Keratinocyte (primary cell): Measurements from ENCODE around the gene FIBP.

Source experiments
- EZH2 ChIP-seq: IDR thresholded peaks from one replicate; pipeline ENCODE4 v1.6.1; 2012; ENCODE audit warnings: inconsistent platforms, mild to moderate bottlenecking, low read length, moderate library complexity
- TF ChIP-seq, protein P1 (sequence below), 3 experiments: IDR thresholded peaks in 1 of 3; conservative IDR thresholded peaks in 1 of 3; optimal IDR thresholded peaks in 1 of 3; 2 replicates in 2 of 3; 3 replicates in 1 of 3; pipeline versions ENCODE3 to v1.5.1; 2011; ENCODE audit warnings: low read length in 3 of 3, mild to moderate bottlenecking in 3 of 3, moderate library complexity in 2 of 3, control low read depth in 1 of 3, inconsistent platforms in 1 of 3; ENCODE audit not compliant: insufficient read depth in 2 of 3; ENCODE audit errors: extremely low read depth in 1 of 3

DNA sequence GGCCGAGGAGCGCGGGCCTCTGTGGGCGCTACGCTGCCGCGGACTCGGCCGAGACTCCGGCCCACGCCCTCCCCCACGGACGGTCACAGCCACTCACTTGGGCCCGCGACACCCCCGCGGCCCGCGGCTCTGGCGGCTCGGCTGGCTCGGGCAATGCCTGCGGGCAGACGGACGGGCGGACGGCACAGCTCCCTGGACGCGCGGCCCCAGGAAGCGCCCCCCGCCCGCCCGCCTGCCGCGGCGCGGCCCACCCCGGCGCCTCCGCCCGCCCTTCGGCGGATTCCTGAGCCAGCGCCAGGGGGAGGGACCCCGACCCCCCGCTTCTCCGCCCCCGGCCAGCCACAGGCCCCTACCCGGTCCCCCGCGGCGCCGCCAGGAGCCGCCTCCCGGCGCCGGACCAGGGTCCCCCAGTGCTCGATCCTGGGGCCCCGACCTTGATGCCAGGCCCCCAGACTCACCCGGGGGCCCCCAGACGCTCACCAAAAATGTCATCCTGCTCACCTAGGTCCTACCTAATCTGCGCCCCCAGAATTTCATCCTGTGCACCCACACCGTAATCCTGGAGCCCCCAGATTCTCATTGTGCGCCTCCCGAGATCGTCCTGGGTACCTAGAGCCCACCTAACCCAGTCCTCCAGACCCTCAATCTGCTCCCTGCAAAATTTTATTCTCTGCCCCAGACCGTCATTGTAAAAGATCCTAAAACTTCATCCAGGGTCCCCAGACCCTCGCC, 15.5 kb downstream of the FIBP start, which contains the start of gene EFEMP2:
- TF ChIP-seq, protein P1, sequence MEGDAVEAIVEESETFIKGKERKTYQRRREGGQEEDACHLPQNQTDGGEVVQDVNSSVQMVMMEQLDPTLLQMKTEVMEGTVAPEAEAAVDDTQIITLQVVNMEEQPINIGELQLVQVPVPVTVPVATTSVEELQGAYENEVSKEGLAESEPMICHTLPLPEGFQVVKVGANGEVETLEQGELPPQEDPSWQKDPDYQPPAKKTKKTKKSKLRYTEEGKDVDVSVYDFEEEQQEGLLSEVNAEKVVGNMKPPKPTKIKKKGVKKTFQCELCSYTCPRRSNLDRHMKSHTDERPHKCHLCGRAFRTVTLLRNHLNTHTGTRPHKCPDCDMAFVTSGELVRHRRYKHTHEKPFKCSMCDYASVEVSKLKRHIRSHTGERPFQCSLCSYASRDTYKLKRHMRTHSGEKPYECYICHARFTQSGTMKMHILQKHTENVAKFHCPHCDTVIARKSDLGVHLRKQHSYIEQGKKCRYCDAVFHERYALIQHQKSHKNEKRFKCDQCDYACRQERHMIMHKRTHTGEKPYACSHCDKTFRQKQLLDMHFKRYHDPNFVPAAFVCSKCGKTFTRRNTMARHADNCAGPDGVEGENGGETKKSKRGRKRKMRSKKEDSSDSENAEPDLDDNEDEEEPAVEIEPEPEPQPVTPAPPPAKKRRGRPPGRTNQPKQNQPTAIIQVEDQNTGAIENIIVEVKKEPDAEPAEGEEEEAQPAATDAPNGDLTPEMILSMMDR (optimal IDR thresholded peaks at IDR 0.05 in 1 of 3, IDR thresholded peaks at IDR 0.05 in 1 of 3, conservative IDR thresholded peaks at IDR 0.05 in 1 of 3; ENCODE audit: extremely low read depth in 1 of 3, insufficient read depth in 2 of 3, low read length in 3 of 3), result no peak
- no peak for TF ChIP-seq EZH2
